Neural cell (in vitro differentiated cells): ENCODE results near the gene ATP5PO. TPM values are rescaled to one million over a fixed set of nuclear protein-coding genes. Genes with fewer than 3 reads are reported as not detected.

ENCODE experiments used
- H2AFZ ChIP-seq: fragments of 200-600, 300-800 bp; sonication (generic), shearing (Covaris generic); 2 replicates; pipeline ENCODE4 v1.6.0; 2014; ENCODE audit warnings: low read depth, mild to moderate bottlenecking, antibody characterized with exemption, low read length, moderate library complexity
- H3F3A ChIP-seq: fragments of 200-600 bp; shearing (Covaris generic); 2 replicates; pipeline ENCODE4 v1.6.1; 2016; ENCODE audit warnings: mild to moderate bottlenecking, moderate library complexity, mixed read lengths, antibody characterized with exemption, low read length; ENCODE audit not compliant: insufficient read depth, poor library complexity, severe bottlenecking
- H3K27ac ChIP-seq: fragments of 200-600, 300-800 bp; sonication (generic), shearing (Covaris generic); 2 replicates; pipeline ENCODE4 v1.5.1; 2014; ENCODE audit warnings: mild to moderate bottlenecking, low read length, moderate library complexity
- H3K27me3 ChIP-seq: fragments of 300-800, 200-600 bp; sonication (generic), shearing (Covaris generic); 2 replicates; pipeline ENCODE4 v1.6.0; 2014; ENCODE audit warnings: mild to moderate bottlenecking, low read depth, low read length, moderate library complexity; ENCODE audit not compliant: insufficient read depth
- H3K36me3 ChIP-seq: fragments of 300-800, 200-600 bp; sonication (generic), shearing (Covaris generic); 2 replicates; pipeline ENCODE4 v1.5.1; 2014; ENCODE audit warnings: mild to moderate bottlenecking, antibody characterized with exemption, low read length, moderate library complexity; ENCODE audit not compliant: insufficient read depth
- H3K4me2 ChIP-seq: fragments of 300-800, 200-600 bp; sonication (generic), shearing (Covaris generic); 2 replicates; pipeline ENCODE4 v1.6.0; 2014; ENCODE audit warnings: mild to moderate bottlenecking, low read length
- H3K4me3 ChIP-seq: fragments of 300-800, 200-600 bp; sonication (generic), shearing (Covaris generic); 2 replicates; pipeline ENCODE4 v1.5.1; 2014; ENCODE audit warnings: mild to moderate bottlenecking, low read length, moderate library complexity
- H3K79me2 ChIP-seq: fragments of 200-600 bp; shearing (Covaris generic); replicated peaks from 2 replicates; pipeline ENCODE4 v1.6.0; 2014; ENCODE audit warnings: mild to moderate bottlenecking, low read length, moderate library complexity; ENCODE audit not compliant: insufficient read depth
- H3K9ac ChIP-seq: fragments of 300-800, 200-600 bp; sonication (generic), shearing (Covaris generic); 2 replicates; pipeline ENCODE4 v1.6.1; 2016; ENCODE audit warnings: mild to moderate bottlenecking, low read length, mixed read lengths
- H3K9me2 ChIP-seq: fragments of 200-600 bp; shearing (Covaris generic); 2 replicates; pipeline ENCODE4 v1.6.1; 2016; ENCODE audit warnings: mild to moderate bottlenecking, low read length, mixed read lengths; ENCODE audit not compliant: insufficient read depth
- H3K9me3 ChIP-seq: fragments of 200-600, 300-800 bp; sonication (generic), shearing (Covaris generic); 2 replicates; pipeline ENCODE4 v1.6.1; 2016; ENCODE audit warnings: mild to moderate bottlenecking, mixed run types, low read length, moderate library complexity, mixed read lengths
- H4K20me1 ChIP-seq: fragments of 200-600 bp; shearing (Covaris generic); 2 replicates; pipeline ENCODE4 v1.6.1; 2016; ENCODE audit warnings: mild to moderate bottlenecking, mixed run types; ENCODE audit not compliant: insufficient read depth
- CTCF ChIP-seq: fragments of 450-650 bp; IDR thresholded peaks from 2 replicates; pipeline ENCODE4 v1.5.1; 2014; ENCODE audit warnings: antibody characterized with exemption, mild to moderate bottlenecking, moderate library complexity; ENCODE audit not compliant: poor library complexity, severe bottlenecking
- EP300 ChIP-seq: fragments of 450-650 bp; conservative IDR thresholded peaks from 2 replicates; pipeline ENCODE4 v1.6.1; 2014; ENCODE audit warnings: antibody characterized with exemption, mild to moderate bottlenecking, moderate library complexity; ENCODE audit not compliant: poor library complexity, severe bottlenecking
- EZH2 ChIP-seq: fragments of 200-600, 300-800 bp; shearing (Covaris generic), sonication (generic); IDR thresholded peaks from 2 replicates; pipeline ENCODE4 v1.6.1; 2014; ENCODE audit warnings: antibody characterized with exemption, low read length, borderline replicate concordance, mild to moderate bottlenecking; ENCODE audit not compliant: insufficient read depth, poor library complexity, severe bottlenecking
- MXI1 ChIP-seq: fragments of 450-650 bp; conservative IDR thresholded peaks from 2 replicates; pipeline ENCODE4 v1.6.1; 2014; ENCODE audit warnings: antibody characterized with exemption, mild to moderate bottlenecking; ENCODE audit not compliant: poor library complexity, severe bottlenecking
- POLR2AphosphoS5 ChIP-seq: IDR thresholded peaks from 2 replicates; pipeline ENCODE4 v1.6.1; 2012
- RAD21 ChIP-seq: fragments of 450-650 bp; conservative IDR thresholded peaks from 2 replicates; pipeline ENCODE4 v1.6.1; 2014; ENCODE audit warnings: antibody characterized with exemption, mild to moderate bottlenecking, moderate library complexity
- REST ChIP-seq: IDR thresholded peaks from 2 replicates; pipeline ENCODE4 v1.6.1; 2012; ENCODE audit warnings: borderline replicate concordance
- SMC3 ChIP-seq: fragments of 450-650 bp; conservative IDR thresholded peaks from 2 replicates; pipeline ENCODE4 v1.6.1; 2014; ENCODE audit warnings: antibody characterized with exemption, mild to moderate bottlenecking, moderate library complexity; ENCODE audit not compliant: poor library complexity
- TAF1 ChIP-seq: IDR thresholded peaks from 2 replicates; pipeline ENCODE4 v1.6.1; 2012; ENCODE audit warnings: low read depth
- polyA plus RNA-seq: library from polyadenylated mRNA; depleted of rRNA; stranded (reverse); fragments of >200 nt; gene quantifications from 2 replicates; pipeline ENCODE4 v1.2.3, GENCODE V29; 2014

ATP5PO gene
- polyA plus RNA-seq, 1 donor from 2014 or later, result 439 TPM

GRCh38 chr21:33880626-33881025 lies 35.0 kb downstream of the ATP5PO start:
- Histone ChIP-seq H2AFZ (no peak overlapping the region), H3K9ac (no peak overlapping the region), H4K20me1 (no peaks in the 10 kb centered on the region), H3K4me3 (no peak overlapping the region), H3K36me3 (no peaks in the 10 kb centered on the region), H3K9me3 (no peaks in the 10 kb centered on the region), H3K79me2 (no peaks in the 10 kb centered on the region), H3K27ac (no peak overlapping the region), H3K27me3 (no peaks in the 10 kb centered on the region), H3K9me2 (no peaks in the 10 kb centered on the region), H3F3A (no peaks in the 10 kb centered on the region), H3K4me2 (no peak overlapping the region)
- no peak for TF ChIP-seq TAF1
- no peak for TF ChIP-seq EP300
- TF ChIP-seq MXI1, result no peak
- no peak for TF ChIP-seq SMC3

GRCh38 chr21:33878824-33879223 lies 36.8 kb downstream of the ATP5PO start:
- no peak overlapping the region for H3K4me3 ChIP-seq
- H3F3A ChIP-seq, result no peaks in the 10 kb centered on the region
- no peak overlapping the region for H3K4me2 ChIP-seq
- H2AFZ ChIP-seq, result no peak overlapping the region
- no peaks in the 10 kb centered on the region for H3K79me2 ChIP-seq
- H3K9ac ChIP-seq, result no peak overlapping the region
- H3K9me2 ChIP-seq, result no peaks in the 10 kb centered on the region
- H4K20me1 ChIP-seq, result no peaks in the 10 kb centered on the region
- no peaks in the 10 kb centered on the region for H3K27me3 ChIP-seq
- no peaks in the 10 kb centered on the region for H3K36me3 ChIP-seq
- no peak overlapping the region for H3K27ac ChIP-seq
- H3K9me3 ChIP-seq, result no peaks in the 10 kb centered on the region
- no peak for TF ChIP-seq CTCF
- TF ChIP-seq POLR2AphosphoS5, result no peak
- TF ChIP-seq RAD21, result no peak
- no peak for TF ChIP-seq SMC3
- no peak for TF ChIP-seq EP300
- no peak for TF ChIP-seq MXI1
- TF ChIP-seq REST, result no peak

GRCh38 chr21:33875026-33875695 lies 40.4 kb downstream of the ATP5PO start:
- Histone ChIP-seq H3K4me2 (no peak overlapping the region), H2AFZ (no peak overlapping the region), H3K36me3 (no peaks in the 10 kb centered on the region), H3K9me2 (no peaks in the 10 kb centered on the region), H4K20me1 (no peaks in the 10 kb centered on the region), H3K79me2 (no peaks in the 10 kb centered on the region), H3F3A (no peaks in the 10 kb centered on the region), H3K4me3 (no peak overlapping the region), H3K9ac (no peak overlapping the region), H3K9me3 (no peaks in the 10 kb centered on the region), H3K27ac (no peak overlapping the region), H3K27me3 (no peaks in the 10 kb centered on the region)
- TF ChIP-seq EZH2 (no peak), CTCF (no peak), POLR2AphosphoS5 (no peak), SMC3 (no peak), REST (no peak), TAF1 (no peak), EP300 (no peak), MXI1 (no peak), RAD21 (no peak)
